K562 (cell line): ENCODE data around the gene TMEM126B. TPM values are rescaled to one million over a fixed set of nuclear protein-coding genes. Genes with fewer than 3 reads are reported as not detected.

Source experiments
- ATAC-seq: fragments of 200-7000 bp; cut with Tn5 transposase; 3 replicates; pipeline ENCODE4 v1.9.1; 2020; ENCODE audit warnings: moderate library complexity
- BruUV-seq: library from RNA; stranded (reverse); fragments of 400-500 nt; replicated peaks from 2 replicates; lab custom pipeline; 2021; lab: Mats Ljungman, UMichigan
- CTCF ChIA-PET: fragments of 300-600 bp; formaldehyde crosslinking; extraction: SDS; loops from one replicate; lab custom pipeline; 2021; ENCODE audit warnings: low intra/inter-chr PET ratio; lab: Yijun Ruan, JAX
- POLR2A ChIA-PET: fragments of 300-600, 350-650 bp; sonication (Branson Sonifier 250); formaldehyde crosslinking; extraction: SDS; loops from one replicate; lab custom pipeline; 2021; ENCODE audit warnings: antibody characterized with exemption, inconsistent platforms; lab: Yijun Ruan, JAX
- DNase-seq, 4 experiments: peaks; one replicate each; pipeline versions ENCODE4 v3.0.0 to v3.0.0-alpha.2; 2011 to 2018; ENCODE audit warnings: low spot score in 3 of 4, mixed read lengths in 3 of 4; ENCODE audit errors: extremely low read depth in 1 of 4
- FAIRE-seq: peaks from 2 replicates; lab custom pipeline; 2011; peaks lifted over from hg19 to GRCh38; lab: Jason Lieb, UNC
- H2AFZ ChIP-seq: 2 replicates; pipeline ENCODE4 v1.6.0; 2011; ENCODE audit warnings: low read depth, low read length, control low read depth, inconsistent platforms
- H3K27ac ChIP-seq: fragments of 200-600 bp; 3 replicates; pipeline ENCODE4 v1.8.0; 2011; ENCODE audit warnings: low read depth, mild to moderate bottlenecking, control low read depth, inconsistent platforms, low read length, moderate library complexity, mixed read lengths; ENCODE audit errors: extremely low read depth
- H3K27me3 ChIP-seq, 2 experiments: fragments of 300-600 bp in 1 of 2; 2 replicates in 1 of 2; 3 replicates in 1 of 2; pipeline versions ENCODE4 v1.6.0 to v1.8.0; 2011; ENCODE audit warnings: inconsistent platforms in 2 of 2, low read length in 2 of 2, mild to moderate bottlenecking in 1 of 2, mixed read lengths in 1 of 2, moderate library complexity in 1 of 2; ENCODE audit not compliant: control insufficient read depth in 2 of 2, insufficient read depth in 2 of 2
- H3K36me3 ChIP-seq: fragments of 300-600 bp; 3 replicates; pipeline ENCODE4 v1.8.0; 2011; ENCODE audit warnings: mild to moderate bottlenecking, low read length, inconsistent platforms; ENCODE audit not compliant: control insufficient read depth, insufficient read depth
- H3K4me1 ChIP-seq, 2 experiments: fragments of 200-600 bp in 1 of 2; replicated peaks in 1 of 2; 2 replicates in 1 of 2; 3 replicates in 1 of 2; pipeline versions ENCODE4 v1.5.1 to v1.8.0; 2011; ENCODE audit warnings: inconsistent platforms in 2 of 2, low read length in 2 of 2, mild to moderate bottlenecking in 1 of 2, mixed read lengths in 1 of 2, moderate library complexity in 1 of 2; ENCODE audit not compliant: control insufficient read depth in 2 of 2, insufficient read depth in 2 of 2
- H3K4me2 ChIP-seq: 2 replicates; pipeline ENCODE4 v1.6.1; 2011; ENCODE audit warnings: low read length, control low read depth, inconsistent platforms, mixed read lengths; ENCODE audit not compliant: insufficient read depth
- H3K4me3 ChIP-seq: fragments of 200-600 bp; sonication (generic), shearing (Covaris generic); 2 replicates; pipeline ENCODE4 v1.5.1; 2016; ENCODE audit warnings: control low read depth, inconsistent platforms
- H3K79me2 ChIP-seq: fragments of 200-600 bp; 3 replicates; pipeline ENCODE4 v1.8.0; 2011; ENCODE audit warnings: low read length, inconsistent platforms; ENCODE audit not compliant: control insufficient read depth, insufficient read depth
- H3K9ac ChIP-seq, 2 experiments: 2 replicates each; pipeline versions ENCODE4 v1.6.0 to v1.6.1; 2011; ENCODE audit warnings: low read depth in 2 of 2, low read length in 2 of 2, control low read depth in 1 of 2, inconsistent platforms in 1 of 2, mild to moderate bottlenecking in 1 of 2, mixed read lengths in 1 of 2; ENCODE audit not compliant: insufficient read depth in 1 of 2
- H3K9me1 ChIP-seq: one replicate; pipeline ENCODE4 v1.6.0; 2011; ENCODE audit warnings: inconsistent platforms, mild to moderate bottlenecking, low read length, moderate library complexity; ENCODE audit not compliant: control insufficient read depth, insufficient read depth
- H3K9me3 ChIP-seq: replicated peaks from 2 replicates; pipeline ENCODE4 v1.5.1; 2011; ENCODE audit warnings: low read depth, low read length, inconsistent platforms; ENCODE audit not compliant: control insufficient read depth, insufficient read depth
- H4K20me1 ChIP-seq: replicated peaks from 2 replicates; pipeline ENCODE4 v1.6.1; 2011; ENCODE audit warnings: low read length, inconsistent platforms, mixed read lengths; ENCODE audit not compliant: control insufficient read depth, insufficient read depth
- CHD2 ChIP-seq: IDR thresholded peaks from 2 replicates; pipeline ENCODE4 v1.6.1; 2011; ENCODE audit warnings: low read depth, low read length
- DPF2 ChIP-seq: fragments of 450-650 bp; IDR thresholded peaks from 2 replicates; pipeline ENCODE4 v1.6.1; 2016
- FOXM1 ChIP-seq, 2 experiments: fragments of 450-650 bp in 1 of 2; sonication (generic) in 1 of 2; formaldehyde crosslinking in 1 of 2; IDR thresholded peaks; 2 replicates each; pipeline versions ENCODE4 v1.6.1 to v1.9.0; 2017 to 2022; ENCODE audit warnings: low read depth in 2 of 2, mild to moderate bottlenecking in 2 of 2, missing genetic modification reagents in 1 of 2, moderate library complexity in 1 of 2
- HIVEP1 ChIP-seq: fragments of 250-450 bp; sonication (Bioruptor Pico); IDR thresholded peaks from 2 replicates; pipeline ENCODE4 v1.4.0; 2020; ENCODE audit warnings: mild to moderate bottlenecking
- MCM7 ChIP-seq, 2 experiments: fragments of 450-650 bp; IDR thresholded peaks; 2 replicates each; pipeline ENCODE4 v1.6.1; 2016 to 2018
- NFE2L1 ChIP-seq: fragments of 450-650 bp; IDR thresholded peaks from 2 replicates; pipeline ENCODE4 v1.6.1; 2016; ENCODE audit warnings: missing genetic modification characterization, low read depth, mild to moderate bottlenecking, missing compliant biosample characterization, moderate library complexity, borderline replicate concordance
- SAFB ChIP-seq: fragments of 200-400 bp; formaldehyde crosslinking; IDR thresholded peaks from 2 replicates; pipeline ENCODE4 v1.6.1; 2017; ENCODE audit warnings: low read depth, low read length, borderline replicate concordance
- SLC30A9 ChIP-seq: fragments of 250-450 bp; sonication (Bioruptor Pico); IDR thresholded peaks from 2 replicates; pipeline ENCODE4 v1.8.0; 2022; ENCODE audit warnings: mild to moderate bottlenecking, moderate library complexity
- STAT5B ChIP-seq: fragments of 250-450 bp; sonication (Bioruptor Pico); IDR thresholded peaks from 2 replicates; pipeline ENCODE4 v1.8.0; 2021; ENCODE audit warnings: mild to moderate bottlenecking, inconsistent platforms
- TAL1 ChIP-seq: fragments of 450-650 bp; IDR thresholded peaks from 2 replicates; pipeline ENCODE4 v1.6.1; 2016; ENCODE audit warnings: mild to moderate bottlenecking
- ZC3H4 ChIP-seq: sonication (generic); formaldehyde crosslinking; IDR thresholded peaks from 2 replicates; pipeline ENCODE4 v1.9.0; 2021; ENCODE audit warnings: missing genetic modification reagents, borderline replicate concordance
- ZNF57 ChIP-seq: fragments of 450-650 bp; formaldehyde crosslinking; IDR thresholded peaks from 2 replicates; pipeline ENCODE4 v1.4.0; 2020; ENCODE audit warnings: mild to moderate bottlenecking, moderate library complexity
- WGBS: fragments of 100-300 bp; shearing (Covaris generic); methylation state at CpG from one replicate; pipeline ENCODE4 v1.1.6; 2016; ENCODE audit warnings: low coverage, mixed read lengths; ENCODE audit not compliant: insufficient coverage; ENCODE audit errors: missing lambda C conversion rate; 5-methylcytosine and 5-hydroxymethylcytosine counted together
- in situ Hi-C: fragments of 300-500 bp; cut with MboI; formaldehyde crosslinking; loops from 4 replicates; pipeline ENCODE4 v1.15.0; 2018; ENCODE audit warnings: inconsistent platforms, mixed read lengths
- intact Hi-C: fragments of 100-400 bp; cut with micrococcal nuclease; formaldehyde crosslinking; loops from 2 replicates; pipeline ENCODE4 v1.14.2; 2022
- polyA plus RNA-seq, 8 experiments: library from polyadenylated mRNA; depleted of rRNA in 4 of 8; stranded (reverse) in 5 of 8; unstranded in 3 of 8; fragments of >200 nt; fragmentation: Nextera tagmentation in 2 of 8; fragmentation: Illumina TruSeq in 1 of 8; extraction: Ambion mirVana in 2 of 8; extraction: Trizol in 1 of 8; gene quantifications; 2 replicates each; pipeline versions ENCODE4 v1.2.1 to v1.2.3, GENCODE V29; 2011 to 2014; ENCODE audit warnings: inconsistent platforms in 1 of 8, missing spikeins in 1 of 8
- total RNA-seq, 7 experiments: library from RNA; depleted of rRNA in 6 of 7; stranded (reverse); fragments of >200 nt in 6 of 7; fragmentation: Illumina TruSeq in 2 of 7; extraction: Trizol in 2 of 7; gene quantifications; 2 replicates each; pipeline versions ENCODE4 v1.2.1 to v1.2.3, GENCODE V29; 2011 to 2021; ENCODE audit warnings: low replicate concordance in 1 of 7
- TF ChIP-seq, protein P1 (sequence below): sonication (generic); formaldehyde crosslinking; IDR thresholded peaks from 2 replicates; pipeline ENCODE4 v1.8.1; 2022; ENCODE audit warnings: missing genetic modification reagents
- TF ChIP-seq, protein P2 (sequence below): fragments of 450-650 bp; formaldehyde crosslinking; IDR thresholded peaks from 2 replicates; pipeline ENCODE4 v1.4.0; 2020; ENCODE audit warnings: mild to moderate bottlenecking, moderate library complexity
- TF ChIP-seq, protein P3 (sequence below): IDR thresholded peaks from 2 replicates; pipeline ENCODE4 v1.6.1; 2011; ENCODE audit warnings: borderline replicate concordance, low read depth, mild to moderate bottlenecking, moderate library complexity, low read length; ENCODE audit not compliant: insufficient read depth, poor library complexity, severe bottlenecking

The TMEM126B gene
- total and polyA plus RNA-seq, 9 of the 15 experiments (the other 6 are each of a cell fraction or from before 2014, with no cell fraction given): 85.5 to 226 (median 164) TPM

DNA sequence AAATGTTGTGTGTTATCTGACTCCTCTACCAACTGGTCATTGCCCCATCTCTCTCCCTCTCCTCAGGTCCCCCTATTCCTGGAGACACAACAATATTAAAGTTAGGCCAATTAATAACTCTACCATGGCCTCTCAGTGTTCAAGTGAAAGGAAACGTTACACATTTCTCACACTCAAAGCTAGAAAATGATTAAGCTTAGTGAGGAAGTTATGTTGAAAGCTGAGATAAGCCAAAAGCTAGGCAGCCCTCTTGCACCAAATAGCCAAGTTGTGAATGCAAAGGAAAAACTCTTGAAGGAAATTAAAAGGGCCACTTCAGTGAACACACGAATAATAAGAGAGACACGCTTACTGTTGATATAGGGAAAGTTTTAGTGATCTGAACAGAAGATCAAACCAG is 8.1 kb upstream of the TMEM126B start:
- DNase-seq: no peak
- no peaks in the 10 kb centered on the region for H3K27me3 ChIP-seq
- CTCF ChIA-PET: no interaction called here
- TF ChIP-seq, protein P1, sequence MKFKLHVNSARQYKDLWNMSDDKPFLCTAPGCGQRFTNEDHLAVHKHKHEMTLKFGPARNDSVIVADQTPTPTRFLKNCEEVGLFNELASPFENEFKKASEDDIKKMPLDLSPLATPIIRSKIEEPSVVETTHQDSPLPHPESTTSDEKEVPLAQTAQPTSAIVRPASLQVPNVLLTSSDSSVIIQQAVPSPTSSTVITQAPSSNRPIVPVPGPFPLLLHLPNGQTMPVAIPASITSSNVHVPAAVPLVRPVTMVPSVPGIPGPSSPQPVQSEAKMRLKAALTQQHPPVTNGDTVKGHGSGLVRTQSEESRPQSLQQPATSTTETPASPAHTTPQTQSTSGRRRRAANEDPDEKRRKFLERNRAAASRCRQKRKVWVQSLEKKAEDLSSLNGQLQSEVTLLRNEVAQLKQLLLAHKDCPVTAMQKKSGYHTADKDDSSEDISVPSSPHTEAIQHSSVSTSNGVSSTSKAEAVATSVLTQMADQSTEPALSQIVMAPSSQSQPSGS (CRISPR knock-in tag): no peak
- TF ChIP-seq ZC3H4 (CRISPR knock-in tag): no peak
- TF ChIP-seq SLC30A9: no peak
- no peak for TF ChIP-seq ZNF57 (CRISPR knock-in tag)
- TF ChIP-seq, protein P2, sequence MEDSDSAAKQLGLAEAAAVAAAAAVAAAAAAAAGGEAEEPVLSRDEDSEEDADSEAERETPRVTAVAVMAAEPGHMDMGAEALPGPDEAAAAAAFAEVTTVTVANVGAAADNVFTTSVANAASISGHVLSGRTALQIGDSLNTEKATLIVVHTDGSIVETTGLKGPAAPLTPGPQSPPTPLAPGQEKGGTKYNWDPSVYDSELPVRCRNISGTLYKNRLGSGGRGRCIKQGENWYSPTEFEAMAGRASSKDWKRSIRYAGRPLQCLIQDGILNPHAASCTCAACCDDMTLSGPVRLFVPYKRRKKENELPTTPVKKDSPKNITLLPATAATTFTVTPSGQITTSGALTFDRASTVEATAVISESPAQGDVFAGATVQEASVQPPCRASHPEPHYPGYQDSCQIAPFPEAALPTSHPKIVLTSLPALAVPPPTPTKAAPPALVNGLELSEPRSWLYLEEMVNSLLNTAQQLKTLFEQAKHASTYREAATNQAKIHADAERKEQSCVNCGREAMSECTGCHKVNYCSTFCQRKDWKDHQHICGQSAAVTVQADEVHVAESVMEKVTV (CRISPR knock-in tag): no peak
- no peak for TF ChIP-seq FOXM1 (IDR thresholded peaks at IDR 0.05; ENCODE audit: low read depth)
- no peak for TF ChIP-seq FOXM1 (CRISPR knock-in tag; IDR thresholded peaks at IDR 0.05; ENCODE audit: low read depth)
- no peak for TF ChIP-seq NFE2L1
- no peak for TF ChIP-seq CHD2
- no peak for TF ChIP-seq HIVEP1 (CRISPR knock-in tag)
- TF ChIP-seq, protein P3, sequence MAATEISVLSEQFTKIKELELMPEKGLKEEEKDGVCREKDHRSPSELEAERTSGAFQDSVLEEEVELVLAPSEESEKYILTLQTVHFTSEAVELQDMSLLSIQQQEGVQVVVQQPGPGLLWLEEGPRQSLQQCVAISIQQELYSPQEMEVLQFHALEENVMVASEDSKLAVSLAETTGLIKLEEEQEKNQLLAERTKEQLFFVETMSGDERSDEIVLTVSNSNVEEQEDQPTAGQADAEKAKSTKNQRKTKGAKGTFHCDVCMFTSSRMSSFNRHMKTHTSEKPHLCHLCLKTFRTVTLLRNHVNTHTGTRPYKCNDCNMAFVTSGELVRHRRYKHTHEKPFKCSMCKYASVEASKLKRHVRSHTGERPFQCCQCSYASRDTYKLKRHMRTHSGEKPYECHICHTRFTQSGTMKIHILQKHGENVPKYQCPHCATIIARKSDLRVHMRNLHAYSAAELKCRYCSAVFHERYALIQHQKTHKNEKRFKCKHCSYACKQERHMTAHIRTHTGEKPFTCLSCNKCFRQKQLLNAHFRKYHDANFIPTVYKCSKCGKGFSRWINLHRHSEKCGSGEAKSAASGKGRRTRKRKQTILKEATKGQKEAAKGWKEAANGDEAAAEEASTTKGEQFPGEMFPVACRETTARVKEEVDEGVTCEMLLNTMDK: no peak
- TF ChIP-seq SAFB: no peak
- TF ChIP-seq STAT5B (CRISPR knock-in tag): no peak
- no peak for TF ChIP-seq DPF2
- TF ChIP-seq TAL1: no peak
- TF ChIP-seq MCM7 (IDR thresholded peaks at IDR 0.05): no peak
- H3K4me3 ChIP-seq: no peak overlapping the region
- H3K36me3 ChIP-seq: no peaks in the 10 kb centered on the region
- no TSS peak for BruUV-seq
- H3K9me1 ChIP-seq: no peaks in the 10 kb centered on the region
- POLR2A ChIA-PET: interaction anchor here (1.0 kb wide), 1 partner anchor 8 kb away, joined by 5 read pairs; the partner anchor contains the start of gene TMEM126B
- H3K9ac ChIP-seq: no peak overlapping the region
- H2AFZ ChIP-seq: no peak overlapping the region
- H3K79me2 ChIP-seq: no peaks in the 10 kb centered on the region
- WGBS: 24% methylated on average over 3 of the region's 3 CpGs
- no peaks in the 10 kb centered on the region for H3K4me1 ChIP-seq
- no peak for FAIRE-seq
- no peak overlapping the region for H3K4me2 ChIP-seq
- intact Hi-C loops (no loop called here), in situ Hi-C loops (no loop called here)
- H3K27ac ChIP-seq: no peak overlapping the region
- no peak for ATAC-seq
- H4K20me1 ChIP-seq: no peaks in the 10 kb centered on the region
- H3K9me3 ChIP-seq: no peaks in the 10 kb centered on the region
